Forelimb muscle (tissue), 1 donor: ENCODE data around the gene RBM26. TPM values are rescaled to one million over a fixed set of nuclear protein-coding genes. Genes with fewer than 3 reads are reported as not detected.

Source experiments
- DNase-seq: peaks from one replicate; pipeline ENCODE4 v3.0.0-alpha.2; 2013; ENCODE audit warnings: low read depth
- polyA plus RNA-seq: library from polyadenylated mRNA; unstranded; fragments of 120-200 nt; gene quantifications from one replicate; pipeline ENCODE4 v1.2.1, GENCODE V29; 2013; ENCODE audit not compliant: insufficient read length

The RBM26 gene
- polyA plus RNA-seq, 1 donor = 51.9 TPM

DNA sequence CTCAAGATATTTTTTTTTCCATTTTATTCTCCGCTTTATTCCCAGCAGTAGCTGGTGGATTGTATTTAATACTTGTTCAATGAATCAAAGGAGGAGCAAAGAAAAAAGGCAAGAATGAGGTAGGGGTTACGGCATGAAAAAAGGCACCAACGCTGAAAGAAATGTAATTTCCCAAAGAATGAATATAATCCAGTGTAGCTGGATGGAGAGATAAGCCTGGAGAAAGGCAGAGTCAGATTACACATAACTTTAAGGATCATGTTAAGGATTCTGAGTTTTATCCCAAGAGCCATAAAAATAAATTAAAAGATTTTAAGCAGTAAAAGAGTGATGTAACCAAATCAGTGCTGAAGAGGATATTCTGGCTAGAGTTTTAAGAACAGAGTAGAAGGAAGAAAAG, 67.7 kb downstream of the RBM26 start:
- DNase-seq = no peak

DNA sequence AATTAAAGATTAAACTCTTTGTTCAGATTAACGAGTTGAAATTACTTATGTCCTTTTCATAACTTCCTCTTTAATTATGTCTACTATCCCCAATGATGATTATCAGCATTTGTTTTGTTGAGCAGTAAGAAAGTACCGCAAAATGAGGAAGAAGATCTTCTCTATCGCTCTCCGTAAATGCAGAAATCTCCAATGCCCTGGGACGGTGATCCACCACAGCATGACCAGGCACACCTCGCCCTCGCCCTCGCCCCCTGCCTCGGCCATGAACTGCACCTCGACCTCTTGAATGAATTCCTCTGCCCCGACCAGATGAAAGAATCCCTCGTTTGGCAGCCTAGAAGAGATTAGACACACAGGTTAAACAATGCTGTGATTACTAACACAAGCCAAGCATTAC, 69.1 kb downstream of the RBM26 start:
- no peak for DNase-seq

DNA sequence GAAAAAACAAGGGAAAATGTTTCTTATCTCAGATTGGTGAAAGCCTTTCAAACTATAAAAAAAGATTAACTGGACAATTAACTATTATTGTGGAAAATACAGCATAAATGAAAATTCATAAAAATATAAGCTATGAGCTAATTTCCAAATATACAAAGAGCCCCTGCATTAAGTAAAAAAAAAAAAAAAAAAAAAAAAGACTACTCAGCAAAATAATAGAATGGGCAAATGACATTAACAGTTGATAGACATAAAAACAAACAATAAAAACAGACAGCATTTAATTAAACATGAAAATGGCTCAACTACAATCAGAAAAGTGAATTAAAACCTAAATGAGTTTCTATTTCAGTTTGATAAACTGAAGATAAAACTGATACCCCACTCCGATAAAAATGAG, 77.5 kb downstream of the RBM26 start:
- no peak for DNase-seq

DNA sequence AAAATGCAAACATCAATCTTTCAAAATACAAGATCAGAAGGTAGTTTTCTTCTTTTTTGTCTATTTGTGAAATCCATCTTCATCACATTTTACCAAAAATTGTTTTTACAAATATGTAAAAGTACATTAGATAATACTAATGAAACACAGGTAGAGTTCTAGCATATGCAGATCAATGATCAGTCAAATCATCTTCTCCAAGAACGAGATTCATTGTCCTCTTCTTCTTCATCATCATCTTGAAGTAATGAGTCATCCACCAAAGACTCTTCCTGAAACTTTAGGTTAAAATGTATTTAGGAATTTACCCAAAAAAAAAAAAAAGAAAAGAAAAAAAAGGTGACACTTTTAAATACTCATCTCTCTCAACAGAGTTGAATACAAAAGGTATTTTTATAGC, 85.6 kb downstream of the RBM26 start:
- DNase-seq = no peak

DNA sequence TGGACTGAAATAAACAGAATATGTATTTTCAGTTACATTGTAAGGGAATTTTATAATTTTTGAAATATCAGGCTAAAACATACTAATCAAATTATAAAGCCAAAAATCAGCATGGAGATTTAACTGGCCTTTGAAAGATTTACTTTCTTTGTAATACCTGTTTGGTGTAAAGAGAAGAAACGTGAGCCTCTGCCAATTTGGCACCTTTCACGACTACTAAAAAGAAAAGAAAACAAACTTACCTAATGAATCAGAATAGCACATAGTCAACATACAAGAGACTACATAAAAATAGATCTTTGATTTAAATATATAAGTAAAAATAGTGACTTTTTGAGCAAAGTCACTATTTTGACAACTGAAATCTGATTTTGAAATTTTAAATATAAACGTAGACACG, 87.4 kb downstream of the RBM26 start:
- no peak for DNase-seq

DNA sequence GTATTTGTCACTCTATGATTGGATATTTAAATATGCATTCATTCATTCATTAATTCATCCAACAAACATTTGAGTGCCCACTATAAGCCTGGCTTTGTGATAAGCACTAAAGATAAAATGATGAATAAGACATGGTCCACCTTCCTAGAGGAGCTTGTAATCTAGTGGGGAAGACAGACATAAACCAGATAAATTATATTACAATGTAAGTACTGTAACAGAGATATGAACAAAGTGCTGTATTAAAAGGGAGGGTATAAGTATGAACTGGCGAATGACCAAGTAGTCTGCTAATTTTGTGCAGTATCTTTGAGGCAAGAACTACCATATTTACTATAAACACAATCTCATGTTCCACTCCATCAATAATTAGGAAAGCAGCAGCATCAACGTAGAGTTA, 88.2 kb downstream of the RBM26 start:
- DNase-seq = no peak

DNA sequence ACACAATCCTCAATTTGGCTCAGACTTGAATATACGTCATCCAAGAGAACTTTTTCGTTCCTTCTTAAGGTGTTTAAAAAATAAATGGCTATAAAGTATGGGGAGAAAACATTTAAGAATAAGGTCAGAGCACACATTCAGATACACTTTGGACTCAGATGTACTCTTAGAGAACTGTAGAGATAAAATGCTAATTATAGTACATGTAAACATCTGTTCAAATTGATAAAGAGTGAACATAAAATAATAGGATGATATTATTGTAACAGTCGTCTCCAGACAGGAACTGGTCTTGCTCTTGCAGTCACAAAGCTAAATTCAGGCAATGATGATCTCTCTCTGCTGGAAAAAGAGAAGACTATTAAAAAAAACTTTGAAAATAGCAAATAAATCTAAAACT, 91.4 kb downstream of the RBM26 start:
- DNase-seq = no peak

DNA sequence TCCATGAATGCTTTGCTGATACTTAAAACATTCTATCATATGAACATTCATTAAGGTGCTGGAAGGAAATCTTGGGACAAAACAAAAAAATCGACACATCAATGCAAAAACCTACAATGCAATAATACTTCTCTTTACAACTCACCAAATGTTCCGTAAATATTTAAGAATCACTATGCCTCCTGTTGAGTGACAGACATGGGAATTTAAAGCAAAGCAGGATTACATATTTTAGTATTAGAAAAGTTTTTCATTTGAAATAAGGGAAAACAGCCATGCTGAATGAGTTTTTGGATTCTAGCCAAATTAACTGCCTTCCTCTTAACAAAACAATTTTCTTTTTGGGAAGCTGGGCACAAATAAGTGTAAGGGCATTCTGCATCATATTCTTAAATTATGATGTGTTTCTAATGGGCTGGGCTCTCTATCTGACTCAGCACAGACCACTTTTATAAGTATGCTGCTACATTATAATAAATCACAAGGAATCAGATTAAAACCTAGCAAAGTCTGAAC, 93.7 kb downstream of the RBM26 start:
- DNase-seq = no peak

DNA sequence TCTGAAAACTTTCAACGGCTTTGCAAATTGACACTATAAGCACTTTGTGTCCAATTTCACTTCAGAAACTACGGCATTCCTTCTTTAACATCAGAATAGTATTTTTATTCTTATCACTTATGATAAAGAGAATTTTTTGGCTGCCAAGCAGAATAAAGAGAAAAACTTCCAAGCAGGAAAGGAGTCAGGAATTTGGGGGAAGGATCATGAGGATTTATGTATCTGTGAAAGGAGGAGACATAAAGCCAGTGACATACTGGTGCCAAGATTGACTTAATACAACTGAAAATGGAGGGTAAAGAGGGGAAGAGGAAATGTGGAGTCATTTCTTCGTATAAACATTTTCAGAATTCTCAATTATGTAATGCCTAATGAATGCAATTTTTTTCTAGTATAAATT, 94.7 kb downstream of the RBM26 start:
- DNase-seq = no peak

DNA sequence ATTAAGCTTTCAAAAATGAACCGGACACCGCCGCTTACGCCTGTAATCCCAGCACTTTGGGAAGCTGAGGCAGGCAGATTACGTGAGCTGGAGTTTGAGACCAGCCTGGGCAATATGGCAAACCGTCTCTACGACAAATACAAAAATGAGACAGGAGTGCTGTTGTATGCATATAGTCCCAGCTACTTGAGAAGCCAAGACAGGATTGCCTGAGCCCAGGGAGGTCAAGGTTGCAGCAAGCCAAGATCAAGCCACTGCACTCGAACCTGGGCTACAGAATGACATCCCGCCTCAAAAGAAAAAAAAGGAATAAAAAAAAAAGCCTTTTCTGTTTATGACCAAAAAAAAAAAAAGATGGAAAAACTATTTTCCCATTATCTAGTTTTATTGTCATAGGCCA, 96.4 kb downstream of the RBM26 start:
- no peak for DNase-seq

DNA sequence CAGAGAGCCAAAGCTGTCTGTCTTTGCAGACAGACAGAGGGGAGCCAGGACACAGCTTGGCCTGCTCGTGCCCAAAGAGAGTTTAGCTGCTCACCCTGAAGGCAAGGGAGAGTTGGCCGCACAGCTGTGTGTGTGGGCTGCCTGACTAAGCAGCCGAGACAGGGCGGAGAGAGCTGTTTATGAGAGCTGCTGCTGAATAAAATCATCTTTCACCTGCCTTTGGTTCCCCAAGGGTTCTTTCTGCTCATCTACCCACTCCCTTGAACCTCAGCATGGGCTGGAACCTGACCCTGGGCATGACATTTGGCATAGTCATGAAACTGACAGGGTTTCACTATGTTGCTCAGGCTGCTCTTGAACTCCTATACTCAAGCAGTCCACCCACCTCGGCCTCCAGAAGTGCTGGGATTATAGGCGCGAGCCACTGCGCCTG, 98.2 kb downstream of the RBM26 start:
- DNase-seq = no peak

DNA sequence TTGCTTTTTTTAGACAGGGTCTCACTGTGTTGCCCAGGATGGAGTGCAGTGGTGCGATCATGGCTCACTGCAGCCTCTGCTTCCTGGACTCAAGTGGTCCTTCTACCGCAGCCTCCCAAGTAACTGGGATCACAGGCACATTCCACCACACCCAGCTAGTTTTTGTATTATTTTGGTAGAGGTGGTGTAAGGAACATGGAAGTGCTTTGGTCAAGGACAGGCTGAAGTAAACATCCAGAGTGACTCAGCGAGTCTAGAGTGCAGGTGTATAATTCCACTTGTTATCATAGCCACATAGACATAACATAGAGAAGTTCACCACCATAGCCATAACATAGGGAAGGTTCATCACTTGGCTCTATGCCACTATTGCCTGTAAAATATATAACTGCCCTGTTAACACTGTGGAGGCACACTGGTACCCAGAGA, 98.6 kb downstream of the RBM26 start:
- DNase-seq = no peak

DNA sequence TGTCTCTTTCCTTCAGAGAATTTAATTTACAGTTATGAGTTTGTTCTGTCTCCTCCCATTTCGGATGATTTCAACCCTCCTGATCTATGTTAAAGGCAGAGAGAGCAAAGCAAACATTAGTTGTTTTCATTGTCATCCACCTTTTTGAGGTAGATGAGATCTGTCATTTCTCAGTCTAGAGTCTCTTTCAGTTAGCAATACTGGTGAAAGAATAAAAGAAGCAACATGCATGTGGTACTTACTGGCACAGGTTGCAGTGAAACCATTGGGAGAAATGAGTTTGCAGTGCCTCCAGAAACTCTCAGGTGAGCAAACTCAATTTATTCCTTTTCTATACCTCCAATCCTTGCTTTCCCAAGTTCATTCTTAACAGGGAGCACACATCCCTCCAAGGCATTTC, 99.4 kb downstream of the RBM26 start:
- DNase-seq = no peak

DNA sequence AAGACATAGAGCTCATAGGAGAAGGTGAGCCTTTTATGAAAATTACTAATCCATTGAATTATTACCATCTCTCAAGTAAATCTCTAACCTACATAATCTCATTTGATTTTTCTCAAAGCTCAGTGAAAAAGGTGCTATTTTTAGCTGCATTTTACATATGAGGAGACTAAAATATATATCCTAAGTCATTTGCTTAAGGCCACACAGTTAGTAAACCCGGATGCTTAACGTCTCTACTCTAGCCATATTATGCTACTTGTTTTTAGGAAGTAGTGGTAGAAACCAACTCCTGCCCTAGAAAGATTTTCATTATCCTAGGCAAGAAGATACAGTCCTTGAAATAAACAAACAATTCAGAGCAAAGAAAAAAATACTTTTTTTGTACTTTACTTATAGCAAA, 108.9 kb downstream of the RBM26 start:
- DNase-seq = no peak

DNA sequence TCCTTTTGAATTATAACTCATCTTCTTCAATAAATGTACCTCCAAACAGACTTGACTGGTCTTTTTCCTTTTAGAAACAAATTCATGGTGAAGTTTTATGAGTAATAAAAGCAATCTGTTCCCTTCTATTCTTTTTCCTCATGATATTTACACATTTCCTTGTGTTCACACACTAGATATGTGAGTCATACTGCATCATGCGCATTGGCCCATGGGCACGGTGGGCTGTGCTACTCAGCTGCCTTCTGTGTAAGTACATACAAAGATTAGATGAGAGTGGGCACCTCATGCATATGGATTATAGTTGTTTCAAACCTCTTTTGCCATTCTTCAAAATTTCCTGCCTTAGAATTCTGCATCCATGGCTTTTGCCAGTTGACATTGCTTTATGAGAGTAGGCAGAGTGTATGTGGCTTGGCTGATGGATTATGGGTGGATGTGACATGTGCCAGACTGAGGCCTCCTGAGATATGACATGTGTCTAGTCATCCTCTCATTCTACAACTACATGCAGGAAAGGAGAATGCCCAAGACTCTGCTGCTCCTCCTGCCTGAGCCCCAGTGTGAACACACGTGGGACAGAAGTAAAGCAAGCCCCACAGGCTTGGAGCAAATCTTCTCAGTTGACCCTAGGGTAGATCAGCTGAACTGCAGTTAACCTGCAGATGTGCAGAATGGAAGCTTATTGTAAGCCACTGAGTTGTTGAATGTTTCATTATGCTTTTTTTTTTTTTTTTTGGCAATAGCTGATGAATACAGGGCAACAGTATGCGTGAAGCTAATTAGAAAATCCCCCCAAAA, 109.9 kb downstream of the RBM26 start:
- DNase-seq = no peak

DNA sequence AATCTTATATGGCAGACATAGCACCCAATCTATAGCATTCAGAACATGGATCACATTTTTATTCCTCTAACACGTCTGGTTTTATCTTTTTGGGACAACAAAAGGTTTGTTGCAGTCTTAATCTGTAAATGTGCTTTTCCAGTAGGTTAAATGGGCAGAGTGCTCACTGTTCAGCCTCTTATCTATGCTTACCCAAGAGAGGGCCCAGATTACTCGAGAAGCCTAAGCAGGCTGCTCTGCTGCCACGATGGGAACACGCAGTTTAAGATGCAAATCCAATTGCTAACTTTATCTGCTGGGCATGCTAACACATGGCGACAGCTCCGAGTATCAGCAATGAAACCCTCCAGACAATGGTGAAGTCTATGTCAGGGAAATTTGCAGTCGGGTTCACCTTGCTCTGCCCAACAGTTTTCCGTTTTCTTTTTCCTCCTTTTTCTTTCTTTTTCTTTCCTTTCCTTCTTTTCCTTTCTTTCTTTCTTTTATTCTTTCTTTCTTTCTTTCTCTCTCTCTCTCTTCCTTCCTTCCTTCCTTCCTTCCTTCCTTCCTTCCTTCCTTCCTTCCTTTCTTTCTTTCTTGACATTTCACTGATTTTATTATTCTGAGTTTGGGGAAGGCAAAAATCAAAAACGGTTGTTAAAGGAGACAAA, 115.3 kb downstream of the RBM26 start:
- DNase-seq = no peak

DNA sequence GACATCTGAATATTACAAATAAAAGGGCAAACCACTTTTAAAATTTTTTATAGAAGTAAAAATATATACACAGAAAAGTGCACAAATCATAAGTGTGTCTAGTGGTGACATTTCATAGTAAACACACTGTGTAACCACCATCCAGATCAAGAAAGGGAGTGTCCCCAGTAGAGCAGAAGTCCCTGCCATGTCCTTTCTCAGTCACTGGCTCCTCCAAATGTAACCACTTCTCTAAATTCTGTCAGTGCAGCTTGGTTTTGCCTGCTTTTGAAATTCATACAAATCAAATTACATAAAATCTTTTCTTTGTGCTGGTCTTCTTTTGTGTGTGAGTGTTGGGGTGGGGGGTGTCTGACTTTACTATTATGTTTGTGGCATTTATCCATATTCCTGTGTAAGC, 116.5 kb downstream of the RBM26 start:
- DNase-seq = no peak

DNA sequence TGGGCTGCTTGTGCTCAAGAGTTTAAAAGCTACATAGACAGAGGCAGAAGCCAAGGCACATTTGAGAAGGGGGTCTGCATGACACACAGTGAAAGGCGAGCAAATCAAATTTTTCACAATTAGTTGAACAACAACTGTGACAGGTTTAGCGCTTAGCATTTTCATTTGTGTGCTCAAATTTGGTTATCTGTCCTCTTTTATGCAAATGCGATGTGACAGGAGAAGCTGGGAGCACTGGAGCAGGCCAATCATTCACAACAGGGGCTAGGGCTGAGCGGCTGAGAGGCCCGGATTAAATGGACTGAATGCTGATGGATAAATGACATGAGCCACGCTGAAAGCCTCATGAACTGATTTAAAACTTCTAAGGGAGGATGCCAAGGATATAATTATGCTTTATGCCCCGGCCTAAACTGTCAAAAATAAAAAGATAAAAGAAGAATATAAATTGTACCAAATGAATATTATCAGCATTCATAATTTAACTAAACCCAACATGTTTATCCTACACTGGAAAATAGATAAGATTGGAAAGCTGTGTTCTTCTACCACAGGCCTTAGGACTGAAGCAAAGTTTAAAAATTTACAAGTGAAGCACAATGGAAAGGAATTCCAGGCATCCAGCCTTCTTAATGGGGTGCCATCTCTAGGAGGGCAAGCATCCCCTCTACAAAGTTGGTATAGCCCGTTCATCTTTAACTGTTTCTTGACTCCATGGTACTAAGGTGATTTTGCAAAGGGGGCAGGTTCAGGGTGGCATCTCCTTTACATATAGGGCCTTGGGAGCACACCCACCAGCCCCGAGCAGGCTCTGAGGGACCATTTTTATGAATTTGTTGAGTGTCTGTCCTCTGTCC, 117.9 kb downstream of the RBM26 start:
- no peak for DNase-seq

DNA sequence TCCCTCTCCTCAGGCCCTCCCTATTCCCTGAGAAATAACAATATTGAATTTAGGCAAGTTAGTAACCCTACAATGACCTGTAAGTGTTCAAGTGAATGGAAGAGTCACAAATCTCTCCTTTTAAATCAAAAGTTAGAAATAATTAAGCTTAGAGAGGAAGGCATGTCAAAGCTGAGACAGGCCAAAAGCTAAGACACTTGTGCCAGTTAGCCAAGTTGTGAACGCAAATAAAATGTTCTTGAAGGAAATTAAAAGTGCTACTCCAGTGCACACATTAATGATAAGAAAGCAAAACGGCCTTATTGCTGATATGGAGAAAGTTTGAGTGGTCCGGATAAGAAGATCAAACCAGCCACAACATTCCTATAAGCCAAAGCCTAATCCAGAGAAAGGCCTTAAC, 120.9 kb downstream of the RBM26 start:
- no peak for DNase-seq

DNA sequence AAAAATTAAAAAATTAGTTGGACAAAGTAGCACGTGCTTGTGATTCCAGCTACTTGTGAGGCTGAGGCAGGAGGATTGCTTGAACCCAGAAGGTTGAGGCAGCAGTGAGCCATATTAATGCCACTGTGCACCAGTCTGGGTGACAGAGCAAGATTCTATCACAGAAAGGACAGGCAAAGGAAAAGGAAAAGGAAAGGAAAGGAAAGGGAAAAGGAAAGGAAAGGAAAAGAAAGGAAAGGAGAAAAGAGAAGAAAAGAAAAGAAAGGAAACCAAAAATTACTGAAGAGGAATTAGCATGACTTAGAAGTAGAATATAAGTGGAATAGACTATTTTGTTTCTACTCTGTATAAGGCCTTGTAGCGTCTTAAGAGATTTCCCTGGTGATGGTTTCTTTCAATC, 122.3 kb downstream of the RBM26 start:
- DNase-seq = no peak

DNA sequence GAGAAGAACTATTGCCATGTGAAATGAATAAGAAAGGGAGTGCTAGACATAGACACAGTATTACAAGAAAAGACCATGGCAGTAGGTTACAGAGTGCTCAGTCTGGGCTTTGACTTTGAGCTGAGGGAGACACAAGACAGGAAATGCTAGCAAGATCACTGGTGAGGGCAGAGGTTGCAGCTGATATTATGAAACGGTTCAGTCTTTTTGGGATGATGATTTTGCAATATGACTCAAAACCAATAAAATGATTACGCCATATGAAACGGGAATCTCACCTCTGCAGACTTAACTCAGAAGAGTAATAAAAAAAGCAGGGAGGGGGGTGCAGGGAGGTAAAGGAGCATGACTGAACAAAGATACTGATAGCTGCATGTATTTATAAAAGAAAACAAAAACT, 123.1 kb downstream of the RBM26 start:
- no peak for DNase-seq

DNA sequence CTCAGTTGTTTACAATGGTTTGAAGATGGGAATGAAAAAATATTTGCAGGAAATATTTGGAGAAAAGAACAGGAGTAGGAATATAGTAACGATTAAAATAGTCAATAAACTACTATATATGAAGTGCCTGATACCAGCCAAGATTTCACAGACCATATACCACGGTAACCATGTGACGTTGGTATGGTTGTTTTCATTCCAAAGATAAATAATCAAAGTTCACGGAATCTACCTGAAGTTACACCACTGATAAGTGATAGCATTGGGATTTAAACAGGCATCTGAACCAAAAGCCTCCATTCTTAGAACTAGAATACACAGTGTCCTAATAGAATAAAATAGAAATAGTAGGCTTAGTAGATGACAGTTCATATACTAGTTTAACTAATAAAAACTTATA, 123.5 kb downstream of the RBM26 start:
- DNase-seq = no peak
